ENCODE data around the gene RAE1. TPM values are rescaled to one million over a fixed set of nuclear protein-coding genes. Genes with fewer than 3 reads are reported as not detected.

RAE1 gene
- total RNA-seq, 1 experiment from 2014 or later, result 31.3 TPM

DNA sequence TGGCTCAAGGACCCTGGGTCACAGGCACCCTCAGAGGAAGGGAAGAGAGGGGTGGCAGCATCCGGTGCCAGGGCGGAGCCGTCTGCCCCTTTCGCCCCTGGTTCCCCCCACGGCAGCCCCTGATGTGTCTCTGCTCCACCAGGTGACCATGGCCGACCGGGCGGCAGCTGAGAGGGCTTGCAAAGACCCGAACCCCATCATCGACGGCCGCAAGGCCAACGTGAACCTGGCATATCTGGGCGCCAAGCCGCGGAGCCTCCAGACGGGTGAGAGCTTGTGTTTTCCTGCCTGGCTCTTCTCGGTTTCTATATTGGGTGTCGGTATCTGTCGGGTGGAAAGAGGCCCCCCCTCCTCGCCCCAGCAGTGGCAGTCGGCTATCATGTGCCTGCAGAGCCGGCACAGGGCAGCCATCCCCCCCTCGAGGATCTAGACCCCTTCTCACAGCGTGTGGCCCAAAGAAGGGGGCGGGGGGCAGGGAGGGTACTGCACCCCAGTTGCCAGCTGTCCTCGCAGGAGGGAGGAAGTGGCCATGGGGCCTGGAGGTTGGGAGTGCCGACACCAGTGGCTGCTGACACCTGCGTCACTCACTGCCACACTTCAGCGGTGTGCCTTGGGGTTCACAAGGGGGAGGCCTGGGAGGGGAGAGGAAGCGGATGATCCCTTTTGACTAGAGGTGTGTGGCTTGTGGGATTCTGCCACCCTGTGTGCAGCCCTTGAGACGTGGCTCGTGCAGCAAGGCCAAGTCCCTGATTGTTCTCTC, 41.6 kb downstream of the RAE1 start:
- Mint-ChIP-seq H3K27me3 (ENCODE audit: low read depth) (no peaks in the 10 kb centered on the region), H3K4me1 (peaks cover 38% of the 10 kb centered on the region), H3K27ac (peak overlapping the region; percentile 91), H3K9me3 (no peaks in the 10 kb centered on the region), H3K36me3 (peaks cover 32% of the 10 kb centered on the region), H3K4me3 (peak overlapping the region; percentile 84)
- DNase-seq (ENCODE audit: low spot score) (no peak), ATAC-seq (no peak)
- TF ChIP-seq, protein P1, sequence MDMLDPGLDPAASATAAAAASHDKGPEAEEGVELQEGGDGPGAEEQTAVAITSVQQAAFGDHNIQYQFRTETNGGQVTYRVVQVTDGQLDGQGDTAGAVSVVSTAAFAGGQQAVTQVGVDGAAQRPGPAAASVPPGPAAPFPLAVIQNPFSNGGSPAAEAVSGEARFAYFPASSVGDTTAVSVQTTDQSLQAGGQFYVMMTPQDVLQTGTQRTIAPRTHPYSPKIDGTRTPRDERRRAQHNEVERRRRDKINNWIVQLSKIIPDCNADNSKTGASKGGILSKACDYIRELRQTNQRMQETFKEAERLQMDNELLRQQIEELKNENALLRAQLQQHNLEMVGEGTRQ (CRISPR knock-in tag; IDR thresholded peaks at IDR 0.05), result no peak
- TF ChIP-seq JAZF1 (CRISPR knock-in tag; IDR thresholded peaks at IDR 0.05) (no peak), NR1H2 (CRISPR knock-in tag; IDR thresholded peaks at IDR 0.05) (no peak), TEAD4 (CRISPR knock-in tag; IDR thresholded peaks at IDR 0.05) (no peak), FOXJ3 (CRISPR knock-in tag; IDR thresholded peaks at IDR 0.05; ENCODE audit: borderline replicate concordance) (no peak), EMX1 (CRISPR knock-in tag; IDR thresholded peaks at IDR 0.05) (no peak), TP53 (CRISPR knock-in tag; IDR thresholded peaks at IDR 0.05) (no peak), ZBTB21 (CRISPR knock-in tag; IDR thresholded peaks at IDR 0.05; ENCODE audit: borderline replicate concordance) (no peak), GRHL2 (CRISPR knock-in tag; IDR thresholded peaks at IDR 0.05; ENCODE audit: insufficient replicate concordance, severe bottlenecking) (no peak), SMAD3 (CRISPR knock-in tag; IDR thresholded peaks at IDR 0.05; ENCODE audit: borderline replicate concordance) (no peak), GABPB1 (CRISPR knock-in tag; IDR thresholded peaks at IDR 0.05) (no peak), ATF1 (CRISPR knock-in tag; IDR thresholded peaks at IDR 0.05) (no peak), ELF4 (CRISPR knock-in tag; IDR thresholded peaks at IDR 0.05; ENCODE audit: low read depth) (no peak), KAT7 (CRISPR knock-in tag; IDR thresholded peaks at IDR 0.05; ENCODE audit: borderline replicate concordance) (no peak), ZNF121 (CRISPR knock-in tag; IDR thresholded peaks at IDR 0.05) (no peak)
- TF ChIP-seq, protein P2, sequence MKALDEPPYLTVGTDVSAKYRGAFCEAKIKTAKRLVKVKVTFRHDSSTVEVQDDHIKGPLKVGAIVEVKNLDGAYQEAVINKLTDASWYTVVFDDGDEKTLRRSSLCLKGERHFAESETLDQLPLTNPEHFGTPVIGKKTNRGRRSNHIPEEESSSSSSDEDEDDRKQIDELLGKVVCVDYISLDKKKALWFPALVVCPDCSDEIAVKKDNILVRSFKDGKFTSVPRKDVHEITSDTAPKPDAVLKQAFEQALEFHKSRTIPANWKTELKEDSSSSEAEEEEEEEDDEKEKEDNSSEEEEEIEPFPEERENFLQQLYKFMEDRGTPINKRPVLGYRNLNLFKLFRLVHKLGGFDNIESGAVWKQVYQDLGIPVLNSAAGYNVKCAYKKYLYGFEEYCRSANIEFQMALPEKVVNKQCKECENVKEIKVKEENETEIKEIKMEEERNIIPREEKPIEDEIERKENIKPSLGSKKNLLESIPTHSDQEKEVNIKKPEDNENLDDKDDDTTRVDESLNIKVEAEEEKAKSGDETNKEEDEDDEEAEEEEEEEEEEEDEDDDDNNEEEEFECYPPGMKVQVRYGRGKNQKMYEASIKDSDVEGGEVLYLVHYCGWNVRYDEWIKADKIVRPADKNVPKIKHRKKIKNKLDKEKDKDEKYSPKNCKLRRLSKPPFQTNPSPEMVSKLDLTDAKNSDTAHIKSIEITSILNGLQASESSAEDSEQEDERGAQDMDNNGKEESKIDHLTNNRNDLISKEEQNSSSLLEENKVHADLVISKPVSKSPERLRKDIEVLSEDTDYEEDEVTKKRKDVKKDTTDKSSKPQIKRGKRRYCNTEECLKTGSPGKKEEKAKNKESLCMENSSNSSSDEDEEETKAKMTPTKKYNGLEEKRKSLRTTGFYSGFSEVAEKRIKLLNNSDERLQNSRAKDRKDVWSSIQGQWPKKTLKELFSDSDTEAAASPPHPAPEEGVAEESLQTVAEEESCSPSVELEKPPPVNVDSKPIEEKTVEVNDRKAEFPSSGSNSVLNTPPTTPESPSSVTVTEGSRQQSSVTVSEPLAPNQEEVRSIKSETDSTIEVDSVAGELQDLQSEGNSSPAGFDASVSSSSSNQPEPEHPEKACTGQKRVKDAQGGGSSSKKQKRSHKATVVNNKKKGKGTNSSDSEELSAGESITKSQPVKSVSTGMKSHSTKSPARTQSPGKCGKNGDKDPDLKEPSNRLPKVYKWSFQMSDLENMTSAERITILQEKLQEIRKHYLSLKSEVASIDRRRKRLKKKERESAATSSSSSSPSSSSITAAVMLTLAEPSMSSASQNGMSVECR (CRISPR knock-in tag; IDR thresholded peaks at IDR 0.05; ENCODE audit: borderline replicate concordance), result no peak
- TF ChIP-seq, protein P3, sequence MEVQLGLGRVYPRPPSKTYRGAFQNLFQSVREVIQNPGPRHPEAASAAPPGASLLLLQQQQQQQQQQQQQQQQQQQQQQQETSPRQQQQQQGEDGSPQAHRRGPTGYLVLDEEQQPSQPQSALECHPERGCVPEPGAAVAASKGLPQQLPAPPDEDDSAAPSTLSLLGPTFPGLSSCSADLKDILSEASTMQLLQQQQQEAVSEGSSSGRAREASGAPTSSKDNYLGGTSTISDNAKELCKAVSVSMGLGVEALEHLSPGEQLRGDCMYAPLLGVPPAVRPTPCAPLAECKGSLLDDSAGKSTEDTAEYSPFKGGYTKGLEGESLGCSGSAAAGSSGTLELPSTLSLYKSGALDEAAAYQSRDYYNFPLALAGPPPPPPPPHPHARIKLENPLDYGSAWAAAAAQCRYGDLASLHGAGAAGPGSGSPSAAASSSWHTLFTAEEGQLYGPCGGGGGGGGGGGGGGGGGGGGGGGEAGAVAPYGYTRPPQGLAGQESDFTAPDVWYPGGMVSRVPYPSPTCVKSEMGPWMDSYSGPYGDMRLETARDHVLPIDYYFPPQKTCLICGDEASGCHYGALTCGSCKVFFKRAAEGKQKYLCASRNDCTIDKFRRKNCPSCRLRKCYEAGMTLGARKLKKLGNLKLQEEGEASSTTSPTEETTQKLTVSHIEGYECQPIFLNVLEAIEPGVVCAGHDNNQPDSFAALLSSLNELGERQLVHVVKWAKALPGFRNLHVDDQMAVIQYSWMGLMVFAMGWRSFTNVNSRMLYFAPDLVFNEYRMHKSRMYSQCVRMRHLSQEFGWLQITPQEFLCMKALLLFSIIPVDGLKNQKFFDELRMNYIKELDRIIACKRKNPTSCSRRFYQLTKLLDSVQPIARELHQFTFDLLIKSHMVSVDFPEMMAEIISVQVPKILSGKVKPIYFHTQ (CRISPR knock-in tag; IDR thresholded peaks at IDR 0.05), result no peak
- TF ChIP-seq, protein P4, sequence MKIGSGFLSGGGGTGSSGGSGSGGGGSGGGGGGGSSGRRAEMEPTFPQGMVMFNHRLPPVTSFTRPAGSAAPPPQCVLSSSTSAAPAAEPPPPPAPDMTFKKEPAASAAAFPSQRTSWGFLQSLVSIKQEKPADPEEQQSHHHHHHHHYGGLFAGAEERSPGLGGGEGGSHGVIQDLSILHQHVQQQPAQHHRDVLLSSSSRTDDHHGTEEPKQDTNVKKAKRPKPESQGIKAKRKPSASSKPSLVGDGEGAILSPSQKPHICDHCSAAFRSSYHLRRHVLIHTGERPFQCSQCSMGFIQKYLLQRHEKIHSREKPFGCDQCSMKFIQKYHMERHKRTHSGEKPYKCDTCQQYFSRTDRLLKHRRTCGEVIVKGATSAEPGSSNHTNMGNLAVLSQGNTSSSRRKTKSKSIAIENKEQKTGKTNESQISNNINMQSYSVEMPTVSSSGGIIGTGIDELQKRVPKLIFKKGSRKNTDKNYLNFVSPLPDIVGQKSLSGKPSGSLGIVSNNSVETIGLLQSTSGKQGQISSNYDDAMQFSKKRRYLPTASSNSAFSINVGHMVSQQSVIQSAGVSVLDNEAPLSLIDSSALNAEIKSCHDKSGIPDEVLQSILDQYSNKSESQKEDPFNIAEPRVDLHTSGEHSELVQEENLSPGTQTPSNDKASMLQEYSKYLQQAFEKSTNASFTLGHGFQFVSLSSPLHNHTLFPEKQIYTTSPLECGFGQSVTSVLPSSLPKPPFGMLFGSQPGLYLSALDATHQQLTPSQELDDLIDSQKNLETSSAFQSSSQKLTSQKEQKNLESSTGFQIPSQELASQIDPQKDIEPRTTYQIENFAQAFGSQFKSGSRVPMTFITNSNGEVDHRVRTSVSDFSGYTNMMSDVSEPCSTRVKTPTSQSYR (CRISPR knock-in tag; IDR thresholded peaks at IDR 0.05), result no peak
- TF ChIP-seq, protein P5, sequence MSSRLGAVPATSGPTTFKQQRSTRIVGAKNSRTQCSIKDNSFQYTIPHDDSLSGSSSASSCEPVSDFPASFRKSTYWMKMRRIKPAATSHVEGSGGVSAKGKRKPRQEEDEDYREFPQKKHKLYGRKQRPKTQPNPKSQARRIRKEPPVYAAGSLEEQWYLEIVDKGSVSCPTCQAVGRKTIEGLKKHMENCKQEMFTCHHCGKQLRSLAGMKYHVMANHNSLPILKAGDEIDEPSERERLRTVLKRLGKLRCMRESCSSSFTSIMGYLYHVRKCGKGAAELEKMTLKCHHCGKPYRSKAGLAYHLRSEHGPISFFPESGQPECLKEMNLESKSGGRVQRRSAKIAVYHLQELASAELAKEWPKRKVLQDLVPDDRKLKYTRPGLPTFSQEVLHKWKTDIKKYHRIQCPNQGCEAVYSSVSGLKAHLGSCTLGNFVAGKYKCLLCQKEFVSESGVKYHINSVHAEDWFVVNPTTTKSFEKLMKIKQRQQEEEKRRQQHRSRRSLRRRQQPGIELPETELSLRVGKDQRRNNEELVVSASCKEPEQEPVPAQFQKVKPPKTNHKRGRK (CRISPR knock-in tag; IDR thresholded peaks at IDR 0.05; ENCODE audit: borderline replicate concordance), result no peak
- TF ChIP-seq, protein P6, sequence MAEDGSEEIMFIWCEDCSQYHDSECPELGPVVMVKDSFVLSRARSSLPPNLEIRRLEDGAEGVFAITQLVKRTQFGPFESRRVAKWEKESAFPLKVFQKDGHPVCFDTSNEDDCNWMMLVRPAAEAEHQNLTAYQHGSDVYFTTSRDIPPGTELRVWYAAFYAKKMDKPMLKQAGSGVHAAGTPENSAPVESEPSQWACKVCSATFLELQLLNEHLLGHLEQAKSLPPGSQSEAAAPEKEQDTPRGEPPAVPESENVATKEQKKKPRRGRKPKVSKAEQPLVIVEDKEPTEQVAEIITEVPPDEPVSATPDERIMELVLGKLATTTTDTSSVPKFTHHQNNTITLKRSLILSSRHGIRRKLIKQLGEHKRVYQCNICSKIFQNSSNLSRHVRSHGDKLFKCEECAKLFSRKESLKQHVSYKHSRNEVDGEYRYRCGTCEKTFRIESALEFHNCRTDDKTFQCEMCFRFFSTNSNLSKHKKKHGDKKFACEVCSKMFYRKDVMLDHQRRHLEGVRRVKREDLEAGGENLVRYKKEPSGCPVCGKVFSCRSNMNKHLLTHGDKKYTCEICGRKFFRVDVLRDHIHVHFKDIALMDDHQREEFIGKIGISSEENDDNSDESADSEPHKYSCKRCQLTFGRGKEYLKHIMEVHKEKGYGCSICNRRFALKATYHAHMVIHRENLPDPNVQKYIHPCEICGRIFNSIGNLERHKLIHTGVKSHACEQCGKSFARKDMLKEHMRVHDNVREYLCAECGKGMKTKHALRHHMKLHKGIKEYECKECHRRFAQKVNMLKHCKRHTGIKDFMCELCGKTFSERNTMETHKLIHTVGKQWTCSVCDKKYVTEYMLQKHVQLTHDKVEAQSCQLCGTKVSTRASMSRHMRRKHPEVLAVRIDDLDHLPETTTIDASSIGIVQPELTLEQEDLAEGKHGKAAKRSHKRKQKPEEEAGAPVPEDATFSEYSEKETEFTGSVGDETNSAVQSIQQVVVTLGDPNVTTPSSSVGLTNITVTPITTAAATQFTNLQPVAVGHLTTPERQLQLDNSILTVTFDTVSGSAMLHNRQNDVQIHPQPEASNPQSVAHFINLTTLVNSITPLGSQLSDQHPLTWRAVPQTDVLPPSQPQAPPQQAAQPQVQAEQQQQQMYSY (CRISPR knock-in tag; IDR thresholded peaks at IDR 0.05), result no peak
- CTCF ChIA-PET, result interaction anchor here (1.4 to 1.8 kb wide), 2 partner anchors 77 to 91 kb away, joined by 3 to 7 read pairs; no protein-coding TSS in a partner anchor
- POLR2A ChIA-PET, result interaction anchor here (0.6 kb wide), 1 partner anchor 11 kb away, joined by 3 read pairs; no protein-coding TSS in a partner anchor

All from WTC11 (cell line).